Measurements from ENCODE around the gene SKAP2. TPM values are rescaled to one million over a fixed set of nuclear protein-coding genes. Genes with fewer than 3 reads are reported as not detected.

Gene SKAP2
- total RNA-seq, 4 donors from 2014 or later = 27.5 to 45.2 (median 31.9) TPM

DNA sequence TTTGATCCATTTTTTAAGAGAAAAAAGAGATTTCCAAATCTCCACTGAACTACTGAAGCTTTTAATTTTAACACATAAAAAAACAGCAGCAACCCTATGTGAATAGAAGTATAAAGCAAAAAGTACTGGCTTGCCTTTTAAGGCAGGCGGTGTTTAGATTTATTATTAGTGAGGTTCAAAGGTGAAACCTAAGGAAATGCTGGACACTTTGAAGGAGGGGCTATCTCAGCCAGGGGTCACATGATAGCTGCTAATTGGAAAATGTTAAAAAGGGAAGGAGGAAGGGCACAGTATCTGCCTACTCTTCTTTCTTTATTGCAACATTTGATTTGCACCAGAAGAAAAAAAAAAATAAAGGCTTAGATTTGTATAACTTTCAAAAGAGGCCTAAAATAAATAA, 183.8 kb downstream of the SKAP2 start:
- TF ChIP-seq, protein P1, sequence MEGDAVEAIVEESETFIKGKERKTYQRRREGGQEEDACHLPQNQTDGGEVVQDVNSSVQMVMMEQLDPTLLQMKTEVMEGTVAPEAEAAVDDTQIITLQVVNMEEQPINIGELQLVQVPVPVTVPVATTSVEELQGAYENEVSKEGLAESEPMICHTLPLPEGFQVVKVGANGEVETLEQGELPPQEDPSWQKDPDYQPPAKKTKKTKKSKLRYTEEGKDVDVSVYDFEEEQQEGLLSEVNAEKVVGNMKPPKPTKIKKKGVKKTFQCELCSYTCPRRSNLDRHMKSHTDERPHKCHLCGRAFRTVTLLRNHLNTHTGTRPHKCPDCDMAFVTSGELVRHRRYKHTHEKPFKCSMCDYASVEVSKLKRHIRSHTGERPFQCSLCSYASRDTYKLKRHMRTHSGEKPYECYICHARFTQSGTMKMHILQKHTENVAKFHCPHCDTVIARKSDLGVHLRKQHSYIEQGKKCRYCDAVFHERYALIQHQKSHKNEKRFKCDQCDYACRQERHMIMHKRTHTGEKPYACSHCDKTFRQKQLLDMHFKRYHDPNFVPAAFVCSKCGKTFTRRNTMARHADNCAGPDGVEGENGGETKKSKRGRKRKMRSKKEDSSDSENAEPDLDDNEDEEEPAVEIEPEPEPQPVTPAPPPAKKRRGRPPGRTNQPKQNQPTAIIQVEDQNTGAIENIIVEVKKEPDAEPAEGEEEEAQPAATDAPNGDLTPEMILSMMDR (IDR thresholded peaks at IDR 0.05; ENCODE audit: low read depth) = no peak

DNA sequence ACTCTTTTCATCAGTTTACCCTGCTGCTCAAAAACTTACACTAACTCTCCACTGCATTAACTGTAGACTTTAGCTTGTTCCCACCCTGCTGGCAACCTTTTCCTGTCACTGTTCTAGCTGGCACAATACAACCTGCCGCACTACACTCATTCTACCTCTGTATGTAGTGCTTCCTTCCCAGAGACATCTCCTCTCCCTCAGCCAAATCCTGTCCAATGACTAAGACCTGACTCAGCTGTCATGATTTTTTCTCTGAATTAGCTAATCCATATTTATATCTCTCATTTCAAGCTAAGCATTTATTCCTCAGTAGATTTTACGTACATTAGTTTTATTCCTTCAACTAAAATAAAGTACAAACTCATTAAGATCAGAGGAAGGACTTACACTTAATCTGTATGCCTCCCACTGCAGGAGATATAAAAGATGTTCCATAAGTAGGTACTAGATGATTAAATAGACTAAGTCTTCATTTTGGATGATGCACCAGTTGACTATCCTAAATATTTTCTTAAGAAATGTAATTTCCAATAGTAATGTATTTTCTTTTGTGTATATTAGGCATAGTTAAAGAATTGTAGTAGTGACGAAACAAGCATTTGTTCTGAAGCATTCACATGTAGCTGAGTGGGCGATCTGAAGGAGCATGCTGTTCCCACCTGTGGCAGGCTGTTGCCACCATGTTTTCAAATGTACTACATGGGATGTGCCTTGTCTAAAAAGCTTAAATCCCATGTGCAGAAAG, 189.1 kb downstream of the SKAP2 start:
- TF ChIP-seq, protein P1 (IDR thresholded peaks at IDR 0.05; ENCODE audit: low read depth) = no peak

DNA sequence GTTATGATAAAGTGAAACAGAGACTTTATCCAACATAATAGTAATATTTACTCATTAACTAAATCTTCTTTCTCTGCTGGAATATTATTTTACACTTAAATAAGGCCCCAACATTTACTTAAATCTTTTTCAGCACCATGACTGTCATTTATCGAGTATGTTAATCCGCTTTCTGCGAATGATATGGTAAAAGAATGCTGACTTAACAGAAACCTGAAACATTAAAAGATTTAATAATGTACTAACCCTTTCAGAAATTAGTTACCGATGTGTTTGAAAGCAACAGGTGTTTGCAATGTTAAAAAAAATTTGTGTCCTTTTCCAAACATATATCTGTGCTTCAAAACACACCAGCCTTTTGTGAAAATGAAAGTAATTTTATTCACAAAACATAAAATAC, 190.5 kb downstream of the SKAP2 start:
- TF ChIP-seq, protein P1 (IDR thresholded peaks at IDR 0.05; ENCODE audit: low read depth) = no peak

DNA sequence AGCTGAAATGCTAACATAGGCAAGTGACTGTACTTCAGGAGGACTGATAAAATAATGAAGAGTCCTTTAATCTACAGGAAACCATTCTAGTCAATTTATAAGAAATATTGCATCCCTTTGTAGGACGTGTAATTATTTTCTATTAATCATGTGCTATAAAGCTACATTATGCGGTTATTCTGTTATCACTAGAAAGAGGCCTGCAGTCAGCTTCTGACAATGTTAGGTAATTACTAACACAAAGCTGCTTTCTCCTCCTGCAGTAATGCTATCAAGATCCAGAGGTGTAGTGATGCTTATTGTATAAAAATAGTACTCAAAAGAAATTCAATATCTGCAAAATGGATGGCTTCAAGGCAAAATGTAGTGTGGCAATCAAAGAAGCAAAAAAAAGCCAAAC, 191.1 kb downstream of the SKAP2 start:
- TF ChIP-seq, protein P1 (IDR thresholded peaks at IDR 0.05; ENCODE audit: low read depth) = no peak

DNA sequence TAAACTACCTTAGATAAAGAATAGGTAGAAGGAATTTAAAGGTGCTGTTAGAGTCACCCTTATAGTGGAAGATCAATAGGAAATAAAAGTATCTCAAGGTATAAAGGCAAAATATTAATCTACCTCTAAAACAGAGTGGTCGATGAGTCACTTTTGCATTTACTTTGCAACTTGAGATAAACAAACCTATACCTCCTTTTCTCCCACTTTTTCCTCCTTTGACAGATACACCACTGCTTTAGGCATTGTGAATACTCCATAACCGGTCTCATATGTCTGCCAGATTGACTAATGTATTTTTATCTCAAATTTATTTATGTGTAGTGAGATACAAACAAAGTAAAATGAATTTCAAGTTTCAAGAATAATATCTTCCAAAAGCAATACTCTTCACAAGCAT, 193.5 kb downstream of the SKAP2 start:
- TF ChIP-seq, protein P1 (IDR thresholded peaks at IDR 0.05; ENCODE audit: low read depth) = no peak

DNA sequence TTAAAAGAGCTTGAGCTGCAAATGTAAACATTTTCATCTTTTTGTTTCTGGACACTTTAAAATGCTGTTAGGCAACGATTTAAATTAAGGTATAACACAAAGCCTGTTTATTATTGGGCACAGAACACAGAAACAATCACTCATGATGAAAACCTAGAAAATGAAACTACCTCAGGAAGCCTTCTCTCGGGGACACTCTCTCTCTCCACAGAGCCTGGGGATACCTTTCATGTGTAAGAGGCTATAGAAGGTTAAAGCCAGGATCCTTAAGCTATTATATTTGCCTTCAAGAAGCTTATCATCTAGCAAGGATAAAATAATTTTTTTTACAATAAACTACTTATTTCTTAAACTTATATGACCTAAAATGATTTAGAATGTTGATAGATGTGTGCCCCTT, 194.1 kb downstream of the SKAP2 start:
- TF ChIP-seq, protein P1 (IDR thresholded peaks at IDR 0.05; ENCODE audit: low read depth) = no peak

DNA sequence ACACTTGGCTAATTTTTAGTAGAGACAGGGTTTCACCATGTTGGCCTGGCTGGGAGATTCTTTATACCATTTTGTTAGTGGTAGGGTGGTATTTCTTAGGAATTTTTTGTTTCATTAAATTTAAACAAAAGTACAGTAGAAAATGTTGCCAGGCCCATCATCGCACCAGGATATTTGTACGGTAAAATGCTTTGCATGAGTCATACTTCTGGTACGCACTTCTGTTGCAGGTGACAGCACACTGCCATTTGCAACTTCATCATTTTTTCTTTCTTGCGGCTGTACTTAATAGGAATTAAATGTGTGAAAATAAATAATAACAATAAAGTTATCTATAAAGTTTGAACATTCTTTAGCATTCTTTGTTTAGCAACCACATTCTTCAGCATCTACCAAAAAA, 195.6 kb downstream of the SKAP2 start:
- TF ChIP-seq, protein P1 (IDR thresholded peaks at IDR 0.05; ENCODE audit: low read depth) = no peak

Data from subcutaneous adipose tissue (tissue), 4 donors.